ENCODE results near the gene MUS81.

GRCh38 chr11:65859095-65859811 lies 980 bp upstream of the MUS81 start:
- no peak for TF ChIP-seq CTCF (IDR thresholded peaks at IDR 0.05; ENCODE audit: insufficient read depth, low read length)
- peak; percentile 41 for TF ChIP-seq POLR2AphosphoS5 (IDR thresholded peaks at IDR 0.05; ENCODE audit: low read depth)
- no peak for TF ChIP-seq GABPA (IDR thresholded peaks at IDR 0.05; ENCODE audit: low read depth)
- no peak for TF ChIP-seq REST (IDR thresholded peaks at IDR 0.05; ENCODE audit: insufficient replicate concordance, low read depth)

All from HL-60 (cell line).